ENCODE data around the gene SKAP1. TPM values are rescaled to one million over a fixed set of nuclear protein-coding genes. Genes with fewer than 3 reads are reported as not detected.
A peak's percentile ranks its signal among the peaks of the same experiment; 100 is the strongest.
"Not testable (repeated sequence)": the region's sequence is repeated elsewhere in the genome, so short reads cannot be mapped to it uniquely, and the experiment has no call there.

The SKAP1 gene
- polyA plus RNA-seq, 3 donors = 0.13 to 1.0 (median 0.52) TPM

DNA sequence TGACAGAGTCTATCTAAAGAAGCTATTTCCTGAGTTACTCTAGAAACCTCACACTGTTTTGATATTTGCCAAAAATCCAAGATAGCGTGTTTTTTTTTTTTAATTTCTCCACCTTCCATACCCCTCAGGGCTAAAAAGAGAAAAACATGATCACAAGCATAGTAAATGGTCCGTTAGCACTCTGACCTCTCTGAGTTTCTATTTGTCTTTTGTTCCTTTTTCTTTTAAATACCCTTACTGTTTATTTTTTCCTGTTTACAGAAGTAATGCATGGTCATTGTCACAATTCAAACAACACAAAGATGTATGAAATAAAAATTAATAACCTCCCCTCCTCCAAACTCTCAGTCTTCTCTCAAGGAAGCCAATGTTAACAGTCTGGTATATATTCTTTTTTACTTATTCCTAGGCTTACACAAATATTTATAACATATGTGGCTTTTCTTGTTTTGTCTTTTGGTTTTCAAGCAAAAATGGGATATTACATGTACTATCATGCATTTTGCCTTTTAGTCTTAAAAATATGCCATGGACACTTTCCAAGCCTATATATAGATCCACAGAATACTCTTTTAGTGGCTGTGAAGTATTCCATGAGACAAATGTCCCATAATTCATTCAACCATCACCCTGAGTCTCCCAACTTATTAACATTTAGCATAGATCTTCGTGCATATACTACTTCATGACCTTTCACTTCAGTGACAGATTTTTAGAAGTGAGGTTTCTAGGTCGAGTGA lies 3.1 kb downstream of the SKAP1 start:
- DNase-seq = no peak
- Histone ChIP-seq H3K4me3 (replicated peaks in 1 of 3; ENCODE audit: low read depth in 2 of 3, low read length in 3 of 3) (no peak overlapping the region), H3K4me1 (ENCODE audit: control insufficient read depth in 1 of 2, insufficient read depth in 2 of 2, low read length in 2 of 2) (peaks cover 0 to 6% of the 10 kb centered on the region in 2 donors), H3K36me3 (replicated peaks in 1 of 2; ENCODE audit: control insufficient read depth in 1 of 2, insufficient read depth in 2 of 2, low read length in 2 of 2) (no peaks in the 10 kb centered on the region), H3K79me2 (ENCODE audit: insufficient read depth, low read length) (no peaks in the 10 kb centered on the region), H4K20me1 (ENCODE audit: insufficient read depth, low read length) (no peaks in the 10 kb centered on the region), H3K4me2 (replicated peaks; ENCODE audit: extremely low read depth, low read length, poor library complexity, severe bottlenecking) (no peak overlapping the region), H3K9ac (ENCODE audit: insufficient read depth, low read length, poor library complexity, severe bottlenecking) (no peak overlapping the region), H3K27me3 (ENCODE audit: control insufficient read depth in 2 of 2, insufficient read depth in 2 of 2, low read length in 2 of 2) (peaks cover 48 to 57% of the 10 kb centered on the region in 2 donors), H2AFZ (ENCODE audit: insufficient read depth, low read depth, low read length, poor library complexity, severe bottlenecking) (no peak overlapping the region), H3K27ac (ENCODE audit: low read depth in 1 of 2, low read length in 2 of 2) (no peak overlapping the region), H3K9me3 (replicated peaks in 1 of 2; ENCODE audit: control insufficient read depth in 1 of 2, insufficient read depth in 1 of 2, low read length in 2 of 2) (peaks cover 0 to 14% of the 10 kb centered on the region in 2 donors)
- peaks cover 44 to 71% (median 52%) of the 10 kb centered on the region in 3 donors for H3K27me3 Mint-ChIP-seq (ENCODE audit: low read depth in 3 of 3)
- peaks cover 0 to 7% (median 2%) of the 10 kb centered on the region in 7 donors for H3K9me3 Mint-ChIP-seq
- WGBS (ENCODE audit: insufficient coverage) = no CpG with 5 or more reads among the region's 4 CpGs
- TF ChIP-seq, protein P1, sequence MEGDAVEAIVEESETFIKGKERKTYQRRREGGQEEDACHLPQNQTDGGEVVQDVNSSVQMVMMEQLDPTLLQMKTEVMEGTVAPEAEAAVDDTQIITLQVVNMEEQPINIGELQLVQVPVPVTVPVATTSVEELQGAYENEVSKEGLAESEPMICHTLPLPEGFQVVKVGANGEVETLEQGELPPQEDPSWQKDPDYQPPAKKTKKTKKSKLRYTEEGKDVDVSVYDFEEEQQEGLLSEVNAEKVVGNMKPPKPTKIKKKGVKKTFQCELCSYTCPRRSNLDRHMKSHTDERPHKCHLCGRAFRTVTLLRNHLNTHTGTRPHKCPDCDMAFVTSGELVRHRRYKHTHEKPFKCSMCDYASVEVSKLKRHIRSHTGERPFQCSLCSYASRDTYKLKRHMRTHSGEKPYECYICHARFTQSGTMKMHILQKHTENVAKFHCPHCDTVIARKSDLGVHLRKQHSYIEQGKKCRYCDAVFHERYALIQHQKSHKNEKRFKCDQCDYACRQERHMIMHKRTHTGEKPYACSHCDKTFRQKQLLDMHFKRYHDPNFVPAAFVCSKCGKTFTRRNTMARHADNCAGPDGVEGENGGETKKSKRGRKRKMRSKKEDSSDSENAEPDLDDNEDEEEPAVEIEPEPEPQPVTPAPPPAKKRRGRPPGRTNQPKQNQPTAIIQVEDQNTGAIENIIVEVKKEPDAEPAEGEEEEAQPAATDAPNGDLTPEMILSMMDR (IDR thresholded peaks at IDR 0.05) = no peak
- peaks cover 9% of the 10 kb centered on the region for H3K4me1 Mint-ChIP-seq
- intact Hi-C loops (cut with micrococcal nuclease) = no loop called here
- no peak overlapping the region for H3K27ac Mint-ChIP-seq
- H3K4me3 Mint-ChIP-seq = peak overlapping the region in 1 of 2 donors; percentile 9
- H3K36me3 Mint-ChIP-seq = peaks cover 0 to 3% of the 10 kb centered on the region in 2 donors

- Histone ChIP-seq H3K79me2 (ENCODE audit: insufficient read depth, low read length) (no peaks in the 10 kb centered on the region), H4K20me1 (ENCODE audit: insufficient read depth, low read length) (no peaks in the 10 kb centered on the region), H3K4me3 (replicated peaks in 1 of 3; ENCODE audit: low read depth in 2 of 3, low read length in 3 of 3) (no peak overlapping the region), H3K4me2 (replicated peaks; ENCODE audit: extremely low read depth, low read length, poor library complexity, severe bottlenecking) (no peak overlapping the region), H3K9me3 (replicated peaks in 1 of 2; ENCODE audit: control insufficient read depth in 1 of 2, insufficient read depth in 1 of 2, low read length in 2 of 2) (peaks cover 0 to 14% of the 10 kb centered on the region in 2 donors), H3K27me3 (ENCODE audit: control insufficient read depth in 2 of 2, insufficient read depth in 2 of 2, low read length in 2 of 2) (peaks cover 40 to 49% of the 10 kb centered on the region in 2 donors), H3K9ac (ENCODE audit: insufficient read depth, low read length, poor library complexity, severe bottlenecking) (no peak overlapping the region), H3K36me3 (replicated peaks in 1 of 2; ENCODE audit: control insufficient read depth in 1 of 2, insufficient read depth in 2 of 2, low read length in 2 of 2) (no peaks in the 10 kb centered on the region), H3K4me1 (ENCODE audit: control insufficient read depth in 1 of 2, insufficient read depth in 2 of 2, low read length in 2 of 2) (peaks cover 0 to 6% of the 10 kb centered on the region in 2 donors), H3K27ac (ENCODE audit: low read depth in 1 of 2, low read length in 2 of 2) (no peak overlapping the region), H2AFZ (ENCODE audit: insufficient read depth, low read depth, low read length, poor library complexity, severe bottlenecking) (no peak overlapping the region)
- Mint-ChIP-seq H3K27me3 (ENCODE audit: low read depth in 3 of 3) (peaks cover 40 to 69% (median 44%) of the 10 kb centered on the region in 3 donors), H3K4me1 (peaks cover 9% of the 10 kb centered on the region), H3K36me3 (peaks cover 0 to 3% of the 10 kb centered on the region in 2 donors), H3K4me3 (no peak overlapping the region), H3K9me3 (peaks cover 0 to 7% (median 2%) of the 10 kb centered on the region in 7 donors), H3K27ac (no peak overlapping the region)
- WGBS (ENCODE audit: insufficient coverage) = no CpG with 5 or more reads among the region's 3 CpGs
- no peak for DNase-seq
- intact Hi-C loops (cut with micrococcal nuclease) = no loop called here
- TF ChIP-seq, protein P1 (IDR thresholded peaks at IDR 0.05) = no peak
These were observed 3.9 kb downstream of the SKAP1 start for GRCh38 chr17:48426019-48426665.

DNA sequence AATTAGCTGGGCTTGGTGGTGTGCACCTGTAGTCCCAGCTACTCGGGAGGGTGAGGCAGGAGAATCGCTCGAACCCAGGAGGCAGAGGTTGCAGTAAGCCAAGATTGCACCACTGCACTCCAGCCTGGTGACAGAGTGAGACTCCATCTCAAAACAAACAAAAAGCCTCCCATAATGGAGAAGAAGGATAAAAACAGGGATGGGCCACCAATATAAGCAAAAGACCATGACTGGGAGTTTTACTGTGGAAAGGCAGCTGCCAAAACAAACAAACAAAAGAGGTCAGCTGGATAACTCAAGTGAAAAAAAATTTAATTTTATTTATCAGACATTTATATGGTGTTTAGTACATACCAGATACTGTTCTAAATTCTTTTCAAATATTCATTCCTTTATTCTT lies 8.0 kb downstream of the SKAP1 start:
- H3K4me3 ChIP-seq (replicated peaks in 1 of 3; ENCODE audit: low read depth in 2 of 3, low read length in 3 of 3); H3K9me3 ChIP-seq (replicated peaks in 1 of 2; ENCODE audit: control insufficient read depth in 1 of 2, insufficient read depth in 1 of 2, low read length in 2 of 2); H3K9me3 Mint-ChIP-seq; H3K36me3 ChIP-seq (replicated peaks in 1 of 2; ENCODE audit: control insufficient read depth in 1 of 2, insufficient read depth in 2 of 2, low read length in 2 of 2); H3K4me3 Mint-ChIP-seq; H4K20me1 ChIP-seq (ENCODE audit: insufficient read depth, low read length); DNase-seq; H3K9ac ChIP-seq (ENCODE audit: insufficient read depth, low read length, poor library complexity, severe bottlenecking); H3K4me1 ChIP-seq (ENCODE audit: control insufficient read depth in 1 of 2, insufficient read depth in 2 of 2, low read length in 2 of 2); H2AFZ ChIP-seq (ENCODE audit: insufficient read depth, low read depth, low read length, poor library complexity, severe bottlenecking); H3K4me1 Mint-ChIP-seq; intact Hi-C loops (cut with micrococcal nuclease); H3K36me3 Mint-ChIP-seq; H3K27ac ChIP-seq (ENCODE audit: low read depth in 1 of 2, low read length in 2 of 2); H3K4me2 ChIP-seq (replicated peaks; ENCODE audit: extremely low read depth, low read length, poor library complexity, severe bottlenecking); H3K79me2 ChIP-seq (ENCODE audit: insufficient read depth, low read length): not testable (repeated sequence)
- H3K27ac Mint-ChIP-seq = peak overlapping the region in 1 of 7 donors; percentile 48
- peaks cover 9 to 21% of the 10 kb centered on the region in 2 donors for H3K27me3 ChIP-seq (ENCODE audit: control insufficient read depth in 2 of 2, insufficient read depth in 2 of 2, low read length in 2 of 2)
- peaks cover 13 to 47% (median 23%) of the 10 kb centered on the region in 3 donors for H3K27me3 Mint-ChIP-seq (ENCODE audit: low read depth in 3 of 3)
- no CpG with 5 or more reads among the region's 3 CpGs for WGBS (ENCODE audit: insufficient coverage)
